MG63 (cell line): ENCODE data around the gene AP1M1. TPM values are rescaled to one million over a fixed set of nuclear protein-coding genes. Genes with fewer than 3 reads are reported as not detected.
A peak's percentile ranks its signal among the peaks of the same experiment; 100 is the strongest.

Source experiments
- DNase-seq: peaks from one replicate; pipeline ENCODE4 v3.0.0-alpha.2; 2020
- H3K27me3 ChIP-seq: fragments of 250-450 bp; sonication (Bioruptor Pico); 2 replicates; pipeline ENCODE4 v1.5.1; 2020; ENCODE audit warnings: mild to moderate bottlenecking, moderate library complexity
- H3K36me3 ChIP-seq: fragments of 250-450 bp; sonication (Bioruptor Pico); 2 replicates; pipeline ENCODE4 v1.5.1; 2020; ENCODE audit warnings: mild to moderate bottlenecking, moderate library complexity
- H3K4me3 ChIP-seq: fragments of 250-450 bp; sonication (Bioruptor Pico); 2 replicates; pipeline ENCODE4 v1.5.1; 2020; ENCODE audit warnings: mild to moderate bottlenecking, moderate library complexity
- H3K9me3 ChIP-seq: fragments of 250-450 bp; sonication (Bioruptor Pico); 2 replicates; pipeline ENCODE4 v1.5.1; 2020; ENCODE audit warnings: mild to moderate bottlenecking, moderate library complexity
- total RNA-seq: library from RNA; depleted of rRNA; stranded (reverse); fragments of >200 nt; shearing (Covaris generic); gene quantifications from 2 replicates; pipeline ENCODE4 v1.2.3, GENCODE V29; 2014; ENCODE audit warnings: low replicate concordance

Gene AP1M1
- total RNA-seq, 1 experiment from 2014 or later, result 135 TPM

DNA sequence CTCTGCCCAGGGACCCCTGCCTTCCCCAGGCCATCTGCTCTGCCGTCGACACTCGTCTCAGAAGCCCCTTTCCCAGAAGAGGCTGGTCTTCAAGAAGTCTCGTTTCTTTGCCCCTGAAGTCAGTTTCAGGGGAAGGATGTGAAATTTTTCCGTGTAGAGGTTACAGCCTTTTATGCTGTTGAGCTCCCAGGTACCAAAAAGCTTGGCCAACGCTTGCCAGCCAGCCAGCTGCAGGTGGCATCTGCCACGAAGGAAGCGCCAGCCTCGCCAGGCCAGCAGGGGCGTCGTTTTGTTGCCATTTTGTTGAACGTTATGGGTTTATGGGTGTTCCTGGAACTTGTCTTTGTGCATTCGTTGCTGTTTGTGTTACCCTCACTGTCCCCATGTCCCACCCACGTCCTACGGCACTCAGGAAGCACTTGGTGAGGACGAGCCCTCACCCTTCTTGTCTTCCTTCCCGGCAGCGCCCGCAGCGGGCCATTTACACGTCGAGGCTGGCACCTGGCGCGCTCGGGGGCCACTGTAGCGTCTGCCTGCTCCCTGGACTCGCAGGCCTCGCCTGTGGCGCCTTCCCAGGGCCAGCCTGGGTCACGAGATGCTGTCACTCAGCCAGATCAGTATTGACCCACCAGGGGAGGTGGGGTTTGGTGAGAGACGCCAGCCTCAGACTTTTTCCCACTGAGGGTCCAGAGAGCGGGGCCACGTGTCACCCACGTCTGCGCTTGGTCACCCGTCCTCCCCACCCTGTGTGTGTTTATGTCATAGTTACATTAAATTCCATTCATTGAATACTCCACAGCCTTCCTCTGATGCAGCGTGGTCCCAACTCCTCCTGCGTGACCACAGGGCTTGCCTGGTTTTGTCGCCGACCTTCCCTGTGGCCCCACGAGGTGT lies 37.1 kb downstream of the AP1M1 start:
- H3K4me3 ChIP-seq, result no peak overlapping the region
- no peak for DNase-seq
- H3K9me3 ChIP-seq, result no peaks in the 10 kb centered on the region
- H3K27me3 ChIP-seq, result no peaks in the 10 kb centered on the region
- H3K36me3 ChIP-seq, result peaks cover 61% of the 10 kb centered on the region

DNA sequence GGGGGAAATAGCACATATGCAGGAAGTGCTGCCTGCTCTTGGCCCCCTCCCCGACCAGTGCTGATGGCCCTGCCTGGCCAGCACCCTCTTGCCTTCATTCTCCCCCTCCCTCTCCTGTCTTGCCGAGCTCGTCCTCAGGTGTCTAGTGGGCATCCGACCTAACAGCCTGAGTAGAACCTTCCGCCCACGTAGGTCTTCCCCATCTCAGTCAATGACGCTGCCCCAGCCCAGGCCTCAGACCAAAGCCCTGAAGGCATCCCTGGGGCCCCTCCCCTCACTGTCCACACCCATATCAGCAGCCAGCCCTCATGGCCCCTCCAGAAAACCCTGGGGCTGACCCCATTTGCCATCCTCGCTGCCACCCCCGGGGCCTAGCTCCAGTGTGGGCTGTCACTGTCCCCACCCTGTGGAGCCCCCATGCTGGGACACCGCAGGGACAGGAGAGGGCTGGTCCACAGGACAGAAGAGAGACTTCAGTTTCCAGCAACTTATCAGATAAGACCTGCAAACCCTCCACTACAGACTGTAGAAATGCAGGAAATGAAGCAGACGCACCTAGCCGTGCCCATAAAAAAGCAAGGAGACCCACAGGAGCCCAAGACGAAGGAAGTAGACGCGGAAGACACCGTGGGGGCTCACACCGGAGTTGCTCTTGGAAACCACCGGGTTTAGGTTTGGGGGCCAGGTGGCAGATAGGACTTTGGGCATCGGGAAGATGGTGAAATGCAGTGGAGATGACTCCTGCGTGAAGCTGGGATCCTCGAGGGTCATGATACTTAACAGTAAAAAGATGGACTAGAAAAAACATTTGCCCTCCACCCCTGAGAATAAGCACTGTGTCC lies 38.3 kb downstream of the AP1M1 start:
- Histone ChIP-seq H3K36me3 (peaks cover 52% of the 10 kb centered on the region), H3K4me3 (no peak overlapping the region), H3K9me3 (no peaks in the 10 kb centered on the region), H3K27me3 (no peaks in the 10 kb centered on the region)
- no peak for DNase-seq

DNA sequence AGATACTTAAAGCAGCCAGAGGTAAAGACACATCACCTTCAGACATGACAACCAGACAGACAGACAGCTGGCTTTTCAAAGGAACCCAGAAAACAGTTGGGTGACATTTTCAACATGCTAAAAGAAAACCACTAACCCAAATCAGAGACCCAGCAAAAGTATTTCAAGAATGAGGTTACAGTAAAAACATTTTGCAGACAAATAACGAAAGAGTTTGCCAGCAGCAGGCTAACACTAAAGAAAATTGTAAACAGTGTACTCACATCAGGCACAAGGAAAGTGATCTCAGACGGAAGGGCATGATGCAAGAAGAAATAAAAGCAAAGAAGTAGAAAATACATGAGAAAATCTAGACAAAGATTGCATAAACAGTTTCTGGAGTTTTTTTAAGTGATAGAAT lies 46.4 kb downstream of the AP1M1 start:
- Histone ChIP-seq H3K4me3 (no peak overlapping the region), H3K9me3 (no peaks in the 10 kb centered on the region), H3K27me3 (no peaks in the 10 kb centered on the region; the same call in 1 of the 2 replicates), H3K36me3 (no peaks in the 10 kb centered on the region; the same call in 1 of the 2 replicates)
- no peak for DNase-seq

DNA sequence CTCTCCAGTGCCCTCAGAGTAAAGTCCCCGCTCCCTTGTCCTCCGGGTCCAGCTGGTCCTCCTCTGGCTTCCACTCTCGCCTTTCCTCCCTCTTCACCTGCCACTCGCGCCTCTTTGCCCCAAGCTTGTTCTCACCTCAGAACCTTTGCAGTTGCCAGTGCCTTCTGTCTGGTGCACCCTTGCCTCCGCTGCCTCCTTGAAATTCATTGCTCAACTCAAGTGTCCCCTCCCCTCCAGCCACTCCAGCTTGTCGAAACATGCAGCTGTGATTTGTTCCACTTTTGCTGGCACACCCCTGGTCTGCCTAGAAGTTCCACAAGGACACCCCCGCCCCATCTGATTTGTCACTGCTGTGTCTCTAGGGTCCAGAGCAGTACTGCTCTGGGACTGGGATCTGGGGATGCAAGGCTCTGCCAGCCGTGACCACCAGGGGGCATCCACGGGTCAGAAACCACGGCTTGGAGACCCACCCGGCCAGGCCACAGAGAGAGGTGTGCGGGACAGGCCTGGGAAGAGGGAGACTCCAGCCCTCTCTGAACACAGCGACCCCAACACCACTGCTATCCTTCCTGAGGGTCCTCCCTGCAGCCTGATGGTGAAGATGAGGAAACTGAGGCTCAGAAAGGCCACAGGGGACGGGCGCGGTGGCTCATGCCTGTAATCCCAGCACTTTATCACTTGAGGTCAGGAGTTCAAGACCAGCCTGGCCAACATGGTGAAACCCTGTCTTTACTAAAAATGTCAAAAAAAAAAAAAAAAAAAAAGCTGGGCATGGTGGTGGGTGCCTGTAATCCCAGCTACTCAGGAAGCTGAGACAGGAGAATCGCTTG lies 49.9 kb downstream of the AP1M1 start:
- Histone ChIP-seq H3K27me3 (no peaks in the 10 kb centered on the region), H3K4me3 (no peak overlapping the region), H3K36me3 (no peaks in the 10 kb centered on the region), H3K9me3 (no peaks in the 10 kb centered on the region)
- peak; percentile 77 for DNase-seq

DNA sequence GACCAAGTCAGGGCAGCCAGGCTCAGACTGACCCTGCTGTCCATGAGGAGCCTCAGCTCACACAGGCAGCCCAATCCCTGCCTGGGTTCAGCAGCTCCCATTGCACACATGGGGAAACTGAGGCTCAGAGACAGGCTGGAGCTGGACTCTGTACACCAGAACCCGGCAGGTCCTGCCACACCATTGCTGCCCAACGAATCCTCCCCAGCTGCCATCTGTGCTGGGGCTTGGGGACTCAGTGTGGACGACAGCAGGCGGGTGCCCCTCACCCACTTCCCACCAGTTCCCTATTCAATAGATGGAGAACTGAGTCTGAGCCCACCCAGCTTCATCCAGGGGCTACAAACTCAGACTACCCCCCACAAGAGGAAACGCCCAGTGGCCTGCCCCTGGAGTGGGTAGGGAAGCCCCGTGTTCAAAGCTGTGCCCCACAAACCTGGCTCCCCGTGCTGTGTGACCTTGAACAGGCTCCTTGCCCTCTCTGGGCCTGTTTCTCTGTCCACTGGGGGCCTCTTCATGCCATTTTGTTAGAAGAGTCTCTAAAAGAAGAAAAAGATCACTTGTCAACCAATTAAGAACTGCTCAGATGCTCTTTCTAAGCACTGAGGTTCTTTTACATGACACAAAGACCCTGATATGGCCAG lies 50.8 kb downstream of the AP1M1 start:
- Histone ChIP-seq H3K27me3 (no peaks in the 10 kb centered on the region), H3K36me3 (no peaks in the 10 kb centered on the region), H3K4me3 (no peak overlapping the region), H3K9me3 (no peaks in the 10 kb centered on the region)
- no peak for DNase-seq

DNA sequence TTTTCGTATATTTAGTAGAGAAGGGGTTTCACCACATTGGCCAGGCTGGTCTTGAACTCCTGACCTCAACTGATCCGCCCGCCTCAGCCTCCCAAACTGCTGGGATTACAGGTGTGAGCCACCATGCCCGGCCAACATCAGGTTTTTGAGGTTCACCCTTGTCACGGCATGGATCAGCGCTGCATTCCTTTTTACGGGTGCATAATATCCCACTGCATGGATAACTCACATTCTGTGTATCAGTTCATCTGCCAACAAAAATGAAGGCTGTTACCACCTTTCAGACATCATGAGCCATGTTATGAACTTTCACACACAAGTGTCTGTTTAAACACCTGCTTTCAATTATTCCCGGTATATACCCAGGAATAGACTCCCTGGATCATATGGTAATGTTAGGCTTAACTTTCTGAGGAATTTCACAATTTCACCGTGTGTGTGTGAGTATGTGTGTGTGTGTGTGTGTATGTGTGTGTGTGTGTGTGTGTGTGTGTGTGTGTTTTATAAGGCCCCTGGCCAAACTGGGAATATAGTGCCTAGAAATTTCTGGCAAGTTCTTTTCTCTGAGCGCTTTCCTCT lies 52.2 kb downstream of the AP1M1 start:
- no peaks in the 10 kb centered on the region for H3K27me3 ChIP-seq
- H3K36me3 ChIP-seq, result no peaks in the 10 kb centered on the region
- DNase-seq, result no peak
- no peak overlapping the region for H3K4me3 ChIP-seq
- H3K9me3 ChIP-seq, result no peaks in the 10 kb centered on the region

DNA sequence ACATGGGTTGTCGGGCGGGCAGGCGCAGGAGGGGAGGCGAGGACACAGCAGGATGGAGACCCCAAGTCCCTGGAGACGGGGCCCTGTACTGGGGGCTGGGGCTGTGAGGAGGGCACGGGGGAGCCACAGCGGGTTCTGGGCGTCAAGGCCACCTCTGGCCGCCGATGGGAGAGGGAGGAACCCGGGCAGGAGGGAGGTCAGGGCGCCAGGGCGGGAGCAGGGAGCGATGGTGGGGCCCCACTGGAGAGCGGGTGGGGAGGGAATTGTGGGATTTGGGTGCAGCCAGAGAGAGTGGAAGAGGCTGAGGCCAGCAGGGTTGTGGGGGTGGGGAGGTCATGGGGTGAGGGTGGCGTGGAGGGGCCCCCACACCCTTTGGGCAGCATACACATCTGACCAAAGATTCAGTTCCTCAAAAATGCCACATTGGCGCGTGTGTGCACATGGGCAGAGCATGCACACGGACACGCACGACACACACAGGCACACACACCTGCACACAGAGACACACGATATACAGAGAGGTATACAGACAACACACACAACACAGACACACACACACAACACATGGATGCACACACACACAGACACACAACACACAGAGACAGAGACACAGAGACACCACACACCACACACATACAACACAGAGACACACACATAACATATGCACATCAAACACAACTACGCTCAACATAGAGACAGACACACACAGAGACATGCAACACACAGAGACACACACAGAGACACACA lies 54.9 kb downstream of the AP1M1 start:
- H3K36me3 ChIP-seq, result no peaks in the 10 kb centered on the region
- H3K4me3 ChIP-seq, result no peak overlapping the region
- DNase-seq, result no peak
- no peaks in the 10 kb centered on the region for H3K27me3 ChIP-seq
- no peaks in the 10 kb centered on the region for H3K9me3 ChIP-seq

DNA sequence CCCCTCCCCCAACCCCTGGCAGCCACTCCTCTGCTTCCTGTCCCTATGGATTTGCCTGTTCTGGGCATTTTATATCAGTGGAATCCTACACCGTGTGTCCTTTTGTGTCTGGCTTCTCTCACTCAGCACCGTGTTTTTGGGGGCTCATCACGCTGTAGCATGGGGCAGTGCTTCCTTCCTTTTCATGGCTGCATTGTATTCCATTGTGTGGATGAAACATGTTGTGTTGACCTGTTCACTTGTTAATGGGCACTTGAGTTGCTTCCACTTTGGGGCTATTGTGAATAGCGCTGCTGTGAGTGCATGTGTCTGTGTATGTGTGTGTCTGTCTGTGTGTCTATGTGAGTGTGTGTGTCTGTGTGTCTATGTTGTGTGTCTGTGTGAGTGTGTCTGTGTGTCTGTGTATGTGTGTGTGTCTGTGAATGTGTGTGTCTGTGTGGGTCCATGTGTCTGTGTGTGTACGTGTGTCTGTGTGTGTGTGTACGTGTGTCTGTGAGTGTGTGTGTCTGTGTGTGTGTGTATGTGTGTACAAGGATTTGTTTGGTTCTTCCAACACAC lies 57.2 kb downstream of the AP1M1 start:
- H3K4me3 ChIP-seq, result no peak overlapping the region
- no peaks in the 10 kb centered on the region for H3K9me3 ChIP-seq
- no peaks in the 10 kb centered on the region for H3K27me3 ChIP-seq
- H3K36me3 ChIP-seq, result no peaks in the 10 kb centered on the region
- DNase-seq, result no peak

DNA sequence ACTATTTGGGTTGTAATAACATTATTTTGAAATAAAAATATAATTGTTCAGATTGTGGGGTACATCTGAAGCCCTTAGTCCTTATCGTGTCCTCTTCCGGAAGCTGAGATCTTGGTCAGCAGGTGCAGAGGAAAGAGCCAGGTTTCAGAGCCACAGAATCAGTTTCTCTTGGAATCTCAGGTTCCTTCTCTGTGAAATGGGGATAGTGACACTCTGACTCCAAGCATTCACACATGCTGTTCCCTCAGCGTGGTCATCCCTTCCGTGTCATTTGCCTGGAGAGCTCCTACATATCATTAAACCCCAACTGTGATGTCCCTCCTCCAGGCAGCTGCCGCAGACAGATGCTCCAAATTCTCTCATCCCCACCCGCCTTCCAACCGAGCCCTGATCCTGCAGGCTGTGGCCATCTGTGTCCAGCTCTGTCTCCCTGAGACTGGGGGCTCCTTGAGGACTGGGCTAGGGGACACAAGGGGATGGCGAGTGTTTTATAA lies 59.8 kb downstream of the AP1M1 start:
- no peaks in the 10 kb centered on the region for H3K36me3 ChIP-seq
- no peaks in the 10 kb centered on the region for H3K9me3 ChIP-seq
- H3K4me3 ChIP-seq, result no peak overlapping the region
- H3K27me3 ChIP-seq, result no peaks in the 10 kb centered on the region
- DNase-seq, result no peak

DNA sequence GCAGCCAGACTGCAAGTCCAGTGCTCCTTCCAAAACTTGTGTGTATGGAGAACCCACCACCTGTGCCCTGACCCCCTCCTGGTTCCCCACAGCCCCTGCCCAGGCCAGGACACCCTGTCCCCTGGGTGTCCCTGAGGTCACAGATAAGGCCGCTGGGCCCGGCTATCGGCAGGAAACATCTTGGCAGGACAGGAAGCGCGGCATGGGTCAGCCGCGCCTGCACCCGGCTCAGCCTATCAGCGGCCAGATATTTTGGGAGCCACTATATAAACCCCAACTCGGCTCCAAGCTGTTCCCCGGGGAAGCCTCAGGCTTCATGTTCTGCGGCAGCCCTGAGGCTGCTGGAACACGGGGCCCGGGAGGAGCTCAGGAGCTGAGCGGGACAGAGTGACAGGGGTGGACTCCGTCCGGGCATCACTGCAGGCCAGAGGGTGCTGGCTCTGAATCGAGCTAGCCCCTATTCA lies 60.8 kb downstream of the AP1M1 start:
- H3K36me3 ChIP-seq, result no peaks in the 10 kb centered on the region
- no peaks in the 10 kb centered on the region for H3K9me3 ChIP-seq
- DNase-seq, result no peak
- H3K27me3 ChIP-seq, result no peaks in the 10 kb centered on the region
- H3K4me3 ChIP-seq, result no peak overlapping the region

DNA sequence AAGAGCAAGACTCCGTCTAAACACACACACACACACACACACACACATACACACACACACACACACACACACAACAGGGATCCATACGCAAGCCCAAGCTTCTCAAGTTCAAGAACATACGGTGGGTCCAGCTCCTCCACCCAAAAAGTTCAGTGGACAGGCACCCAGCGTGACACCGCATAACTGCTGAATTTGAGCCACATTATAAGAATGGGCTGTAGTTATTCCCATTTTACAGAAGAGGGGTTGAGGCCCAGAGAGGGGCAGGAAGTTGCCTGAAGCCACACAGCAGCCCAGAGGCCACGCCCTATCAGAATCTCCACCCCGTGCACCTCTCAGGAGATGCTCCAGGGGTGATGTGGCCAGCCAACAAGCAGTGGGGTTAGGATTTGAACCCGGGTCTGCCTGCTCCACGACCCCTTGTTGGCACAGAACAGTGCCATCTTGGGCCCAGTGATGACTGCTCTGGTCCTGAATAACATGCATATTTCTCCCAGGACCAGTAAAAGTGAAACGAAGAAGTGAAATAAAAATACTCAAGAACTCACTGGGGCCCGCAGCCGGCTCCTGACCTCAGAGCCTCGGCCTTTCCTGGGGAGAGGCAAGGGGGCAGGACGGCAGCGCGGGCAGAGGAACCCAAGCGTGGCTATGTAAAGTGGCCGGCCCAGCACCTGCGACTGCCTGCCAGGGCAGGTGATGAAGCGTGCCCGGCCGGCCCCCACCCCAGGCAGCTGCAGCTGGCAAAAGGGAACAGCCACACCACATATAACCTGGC lies 61.9 kb downstream of the AP1M1 start:
- Histone ChIP-seq H3K4me3 (no peak overlapping the region), H3K9me3 (no peaks in the 10 kb centered on the region), H3K36me3 (no peaks in the 10 kb centered on the region), H3K27me3 (no peaks in the 10 kb centered on the region)
- DNase-seq, result no peak

DNA sequence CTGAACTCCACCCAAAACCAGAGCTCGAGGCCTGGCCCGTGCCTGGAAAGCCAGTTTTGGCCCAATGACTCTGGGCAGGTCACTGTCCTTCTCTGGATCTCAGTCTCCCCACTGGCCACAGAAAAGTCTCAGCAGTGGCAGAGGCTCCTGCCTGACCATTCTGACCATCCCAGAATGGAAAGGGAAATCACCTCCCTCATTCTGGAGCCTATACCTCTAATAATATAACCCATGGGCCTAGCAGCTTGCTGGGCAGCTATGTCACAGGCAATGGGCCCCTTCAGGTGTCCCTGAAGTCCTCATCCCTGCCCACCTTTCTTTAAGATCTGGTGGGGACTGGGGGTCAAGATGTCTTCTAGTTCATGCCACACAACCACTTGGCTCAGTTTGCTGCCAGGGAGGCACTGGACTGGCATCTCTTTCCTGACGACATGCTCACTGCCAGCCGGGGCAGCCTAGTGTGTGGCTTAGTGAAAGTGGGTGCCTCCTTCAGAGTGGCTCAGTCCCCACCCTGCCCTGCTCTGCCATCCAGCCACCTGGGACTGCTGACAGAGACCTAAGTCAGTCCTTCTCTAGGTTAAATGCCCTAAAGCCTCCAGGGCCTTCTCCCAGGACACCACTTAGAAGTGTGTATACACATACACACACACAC lies 62.6 kb downstream of the AP1M1 start:
- Histone ChIP-seq H3K27me3 (no peaks in the 10 kb centered on the region), H3K36me3 (no peaks in the 10 kb centered on the region), H3K9me3 (no peaks in the 10 kb centered on the region), H3K4me3 (no peak overlapping the region)
- DNase-seq, result no peak

DNA sequence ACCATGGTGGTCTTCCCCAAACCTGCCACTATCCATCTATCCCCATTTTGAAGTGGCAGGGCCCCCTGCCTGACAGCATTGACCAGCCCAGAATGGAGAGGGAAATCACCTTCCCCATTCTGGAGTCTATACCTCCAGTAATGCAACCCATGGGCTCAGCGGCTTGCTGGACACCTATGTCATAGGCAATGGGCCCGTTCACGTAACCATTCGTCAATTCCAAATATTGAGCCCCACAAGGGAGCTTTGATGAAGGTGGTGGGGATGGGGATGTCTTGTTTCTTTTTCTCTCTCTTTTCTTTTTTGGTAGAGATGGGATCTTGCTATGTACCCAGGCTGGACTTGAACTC lies 63.1 kb downstream of the AP1M1 start:
- Histone ChIP-seq H3K36me3 (no peaks in the 10 kb centered on the region), H3K27me3 (no peaks in the 10 kb centered on the region), H3K4me3 (no peak overlapping the region), H3K9me3 (no peaks in the 10 kb centered on the region)
- DNase-seq, result no peak
